KOPT-K1 (cell line): ENCODE data around the gene OR6C68.

Experiments
- H3K27ac ChIP-seq: fragments of 200-600 bp; sonication (generic); 2 replicates; pipeline ENCODE4 v1.5.1; 2016; ENCODE audit warnings: antibody characterized with exemption, mild to moderate bottlenecking, low read depth, low read length; ENCODE audit not compliant: poor library complexity, severe bottlenecking
- H3K36me3 ChIP-seq: fragments of 200-600 bp; sonication (generic); 2 replicates; pipeline ENCODE4 v1.5.1; 2017; ENCODE audit warnings: antibody characterized with exemption, mild to moderate bottlenecking, low read length, moderate library complexity; ENCODE audit not compliant: insufficient read depth
- H3K9me3 ChIP-seq: fragments of 200-600 bp; sonication (generic); 2 replicates; pipeline ENCODE4 v1.5.1; 2017; ENCODE audit warnings: antibody characterized with exemption, low read length, mild to moderate bottlenecking; ENCODE audit not compliant: insufficient read depth, poor library complexity, severe bottlenecking

The OR6C68 gene

GRCh38 chr12:55515696-55516095, 23.5 kb downstream of the OR6C68 start:
- no peak overlapping the region for H3K27ac ChIP-seq
- no peaks in the 10 kb centered on the region for H3K36me3 ChIP-seq
- peaks cover 6% of the 10 kb centered on the region for H3K9me3 ChIP-seq

GRCh38 chr12:55516391-55516790, 24.2 kb downstream of the OR6C68 start:
- Histone ChIP-seq H3K27ac (no peak overlapping the region), H3K36me3 (no peaks in the 10 kb centered on the region)

More at GRCh38 chr12:55516391-55516790, 24.2 kb downstream of the OR6C68 start:
- peaks cover 6% of the 10 kb centered on the region for H3K9me3 ChIP-seq
